Karpas-422 (cell line): ENCODE data around the gene FOXA1. TPM values are rescaled to one million over a fixed set of nuclear protein-coding genes. Genes with fewer than 3 reads are reported as not detected.

Source experiments
- DNase-seq: peaks from one replicate; pipeline ENCODE4 v3.0.0-alpha.2; 2015
- H2AFZ ChIP-seq: fragments of 200-600 bp; sonication (generic); 2 replicates; pipeline ENCODE4 v1.6.1; 2014; ENCODE audit warnings: antibody characterized with exemption, low read length, mixed read lengths
- H3K27ac ChIP-seq: fragments of 200-600 bp; sonication (generic); 2 replicates; pipeline ENCODE4 v1.5.1; 2014; ENCODE audit warnings: mild to moderate bottlenecking, low read length, moderate library complexity
- H3K27me3 ChIP-seq: fragments of 200-600 bp; sonication (generic); 2 replicates; pipeline ENCODE4 v1.6.1; 2014; ENCODE audit warnings: low read length, mixed read lengths
- H3K36me3 ChIP-seq: fragments of 200-600 bp; sonication (generic); 2 replicates; pipeline ENCODE4 v1.6.1; 2014; ENCODE audit warnings: low read length, mixed read lengths; ENCODE audit not compliant: insufficient read depth
- H3K4me1 ChIP-seq: fragments of 200-600 bp; sonication (generic); 2 replicates; pipeline ENCODE4 v1.6.1; 2014; ENCODE audit warnings: mild to moderate bottlenecking, low read length, mixed read lengths
- H3K4me2 ChIP-seq: fragments of 200-600 bp; sonication (generic); 2 replicates; pipeline ENCODE4 v1.6.1; 2014; ENCODE audit warnings: low read length, low read depth, mild to moderate bottlenecking; ENCODE audit not compliant: poor library complexity, severe bottlenecking
- H3K4me3 ChIP-seq: fragments of 200-600 bp; sonication (generic); 2 replicates; pipeline ENCODE4 v1.5.1; 2014; ENCODE audit warnings: mild to moderate bottlenecking, antibody characterized with exemption, low read length, mixed read lengths
- H3K79me2 ChIP-seq: fragments of 200-600 bp; sonication (generic); 2 replicates; pipeline ENCODE4 v1.6.1; 2014; ENCODE audit warnings: mild to moderate bottlenecking, low read length, mixed read lengths
- H3K9ac ChIP-seq: fragments of 200-600 bp; sonication (generic); 2 replicates; pipeline ENCODE4 v1.6.0; 2014; ENCODE audit warnings: low read length
- H3K9me2 ChIP-seq: fragments of 200-600 bp; sonication (generic), shearing (Covaris generic); replicated peaks from 2 replicates; pipeline ENCODE4 v1.6.0; 2014; ENCODE audit warnings: mild to moderate bottlenecking, low read length, moderate library complexity; ENCODE audit not compliant: insufficient read depth
- H3K9me3 ChIP-seq: fragments of 300-700, 200-600 bp; sonication (generic); 2 replicates; pipeline ENCODE4 v1.6.1; 2014; ENCODE audit warnings: low read length, mixed read lengths
- H4K20me1 ChIP-seq: fragments of 200-600 bp; sonication (generic); 2 replicates; pipeline ENCODE4 v1.6.1; 2014; ENCODE audit warnings: mild to moderate bottlenecking, antibody characterized with exemption, low read length, low read depth; ENCODE audit not compliant: insufficient read depth
- total RNA-seq: library from RNA; depleted of rRNA; stranded (reverse); fragments of >200 nt; shearing (Covaris generic); gene quantifications from 2 replicates; pipeline ENCODE4 v1.2.3, GENCODE V29; 2014; ENCODE audit warnings: low replicate concordance

The FOXA1 gene
- total RNA-seq, 1 experiment from 2014 or later, result not detected

DNA sequence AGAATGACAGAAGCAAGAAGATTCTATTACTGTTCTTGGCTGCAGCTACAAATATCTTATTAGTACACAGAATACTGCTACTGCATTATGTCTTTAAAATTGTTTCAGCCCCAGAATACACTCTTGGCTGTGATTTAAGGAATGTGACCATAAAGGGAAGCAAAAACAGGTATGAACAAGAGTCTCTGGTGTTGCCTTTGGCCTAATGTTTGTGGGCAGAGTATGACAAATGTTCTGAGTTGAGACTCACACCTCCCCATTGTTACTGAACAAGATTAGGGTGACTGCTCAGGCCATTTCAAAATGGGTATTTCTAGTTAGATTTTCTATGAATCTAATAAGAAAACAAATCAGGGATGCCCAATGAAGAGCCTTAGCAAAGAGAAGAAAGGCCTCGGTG, 28.9 kb upstream of the FOXA1 start:
- Histone ChIP-seq H3K4me1 (peaks cover 6% of the 10 kb centered on the region), H2AFZ (no peak overlapping the region), H4K20me1 (no peaks in the 10 kb centered on the region), H3K27me3 (no peaks in the 10 kb centered on the region), H3K79me2 (no peaks in the 10 kb centered on the region), H3K36me3 (no peaks in the 10 kb centered on the region), H3K9ac (no peak overlapping the region), H3K4me3 (no peak overlapping the region), H3K27ac (no peak overlapping the region), H3K4me2 (no peak overlapping the region), H3K9me2 (no peaks in the 10 kb centered on the region; the same call in 1 of the 2 replicates), H3K9me3 (no peaks in the 10 kb centered on the region)
- DNase-seq, result no peak

GRCh38 chr14:37623426-37623951, 28.4 kb upstream of the FOXA1 start:
- no peak for DNase-seq
- Histone ChIP-seq H3K4me1 (peaks cover 6% of the 10 kb centered on the region), H3K27ac (no peak overlapping the region), H3K36me3 (no peaks in the 10 kb centered on the region; the same call in 1 of the 2 replicates), H3K79me2 (no peaks in the 10 kb centered on the region), H3K9me3 (no peaks in the 10 kb centered on the region), H2AFZ (no peak overlapping the region), H3K4me2 (no peak overlapping the region), H4K20me1 (no peaks in the 10 kb centered on the region), H3K27me3 (no peaks in the 10 kb centered on the region), H3K9me2 (no peaks in the 10 kb centered on the region; the same call in 1 of the 2 replicates), H3K4me3 (no peak overlapping the region), H3K9ac (no peak overlapping the region)

- Histone ChIP-seq H4K20me1 (no peaks in the 10 kb centered on the region), H3K9me3 (no peaks in the 10 kb centered on the region), H3K36me3 (no peaks in the 10 kb centered on the region; the same call in 1 of the 2 replicates), H3K4me1 (peaks cover 6% of the 10 kb centered on the region), H2AFZ (no peak overlapping the region), H3K79me2 (no peaks in the 10 kb centered on the region), H3K9ac (no peak overlapping the region), H3K9me2 (no peaks in the 10 kb centered on the region; the same call in 1 of the 2 replicates), H3K4me2 (no peak overlapping the region), H3K4me3 (no peak overlapping the region), H3K27me3 (no peaks in the 10 kb centered on the region), H3K27ac (no peak overlapping the region)
- DNase-seq, result no peak
Observed at GRCh38 chr14:37622231-37622923, 27.3 kb upstream of the FOXA1 start.

DNA sequence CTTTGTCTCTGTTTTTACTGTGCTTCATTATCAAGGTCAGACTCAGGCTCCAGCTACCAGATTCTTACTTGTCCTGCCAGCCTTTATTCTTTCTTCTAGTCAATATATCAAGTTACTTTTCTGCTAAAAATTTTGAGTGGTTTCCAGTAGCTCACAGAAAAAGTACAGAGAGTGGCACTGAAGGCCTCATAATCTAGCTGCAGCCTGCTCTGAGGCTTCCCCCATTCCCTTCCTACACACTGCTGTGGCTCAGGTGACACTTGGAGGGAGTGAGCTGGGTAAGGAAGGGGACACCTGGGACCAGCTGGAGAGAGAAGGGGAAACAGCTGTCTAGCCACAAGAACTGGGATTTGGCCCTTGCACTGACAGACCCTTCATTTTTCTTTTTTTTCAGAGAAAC, 25.8 kb upstream of the FOXA1 start:
- Histone ChIP-seq H3K9ac (no peak overlapping the region), H3K9me2 (no peaks in the 10 kb centered on the region; the same call in 1 of the 2 replicates), H3K27me3 (no peaks in the 10 kb centered on the region), H3K4me2 (no peak overlapping the region), H3K36me3 (no peaks in the 10 kb centered on the region; the same call in 1 of the 2 replicates), H3K9me3 (peaks cover 6% of the 10 kb centered on the region), H2AFZ (0 out of 2 replicates have a peak overlapping the region, but pooled peaks have one; percentile 47), H3K79me2 (no peaks in the 10 kb centered on the region), H3K27ac (no peak overlapping the region), H4K20me1 (no peaks in the 10 kb centered on the region), H3K4me3 (no peak overlapping the region), H3K4me1 (peaks cover 6% of the 10 kb centered on the region)
- DNase-seq, result no peak

DNA sequence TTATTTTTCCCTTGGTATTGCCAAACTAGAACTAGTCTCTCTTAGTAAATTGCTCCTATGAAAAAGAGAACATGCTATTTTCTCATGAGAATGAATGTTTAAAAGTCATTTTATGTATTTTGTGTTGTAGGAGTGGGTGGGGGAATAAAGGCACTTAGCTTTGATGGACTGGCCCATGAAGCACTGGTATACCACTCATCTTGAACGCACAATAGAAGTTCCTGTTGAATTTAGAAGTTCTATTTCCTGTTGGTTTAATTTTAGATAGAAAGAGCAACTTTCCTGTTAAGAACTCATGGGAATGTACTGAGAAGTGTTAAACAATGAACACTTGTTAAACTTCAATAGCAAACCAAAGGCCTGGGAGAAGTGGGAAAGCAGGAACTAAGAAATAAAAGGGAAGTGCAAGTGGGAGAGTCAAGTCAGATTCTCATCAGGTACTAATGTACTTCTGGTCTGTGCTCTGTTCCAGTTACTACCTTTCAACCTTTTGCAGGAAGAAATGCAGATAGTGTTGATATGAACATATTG, 23.5 kb upstream of the FOXA1 start:
- H2AFZ ChIP-seq, result no peak overlapping the region
- H3K4me3 ChIP-seq, result no peak overlapping the region
- peaks cover 22% of the 10 kb centered on the region for H3K9me3 ChIP-seq
- no peaks in the 10 kb centered on the region; the same call in 1 of the 2 replicates for H3K36me3 ChIP-seq
- no peak overlapping the region for H3K4me2 ChIP-seq
- H3K27ac ChIP-seq, result no peak overlapping the region
- no peaks in the 10 kb centered on the region for H3K27me3 ChIP-seq
- no peaks in the 10 kb centered on the region for H3K79me2 ChIP-seq
- H4K20me1 ChIP-seq, result no peaks in the 10 kb centered on the region
- no peaks in the 10 kb centered on the region; the same call in 1 of the 2 replicates for H3K9me2 ChIP-seq
- no peak overlapping the region for H3K9ac ChIP-seq
- DNase-seq, result no peak
- peaks cover 6% of the 10 kb centered on the region for H3K4me1 ChIP-seq

GRCh38 chr14:37617864-37618365, 22.9 kb upstream of the FOXA1 start:
- H3K9me2 ChIP-seq, result no peaks in the 10 kb centered on the region; the same call in 1 of the 2 replicates
- no peak overlapping the region for H2AFZ ChIP-seq
- no peak overlapping the region for H3K9ac ChIP-seq
- H3K36me3 ChIP-seq, result no peaks in the 10 kb centered on the region; the same call in 1 of the 2 replicates
- no peak overlapping the region for H3K27ac ChIP-seq
- no peaks in the 10 kb centered on the region for H3K27me3 ChIP-seq
- DNase-seq, result no peak
- H4K20me1 ChIP-seq, result no peaks in the 10 kb centered on the region
- H3K4me3 ChIP-seq, result no peak overlapping the region
- H3K4me2 ChIP-seq, result no peak overlapping the region
- peaks cover 24% of the 10 kb centered on the region for H3K9me3 ChIP-seq
- H3K79me2 ChIP-seq, result no peaks in the 10 kb centered on the region
- H3K4me1 ChIP-seq, result peaks cover 6% of the 10 kb centered on the region

DNA sequence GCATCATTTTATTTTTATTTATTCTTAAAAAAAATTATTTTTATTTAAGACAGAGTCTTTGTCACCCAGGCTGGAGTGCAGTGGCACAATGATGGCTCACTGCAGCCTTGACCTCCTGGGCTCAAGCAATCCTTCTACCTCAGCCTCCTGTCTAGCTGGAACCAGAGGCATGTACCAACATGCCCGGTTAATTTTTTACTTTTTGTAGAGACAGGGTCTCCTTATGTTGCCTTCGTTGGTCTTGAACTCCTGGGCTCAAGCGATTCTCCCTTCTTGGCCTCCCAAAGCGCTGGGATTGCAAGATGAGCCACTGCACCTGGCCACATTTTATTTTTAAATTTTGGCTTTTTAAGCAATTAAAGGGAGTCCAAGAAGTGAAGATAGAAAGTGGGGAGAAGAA, 21.8 kb upstream of the FOXA1 start:
- Histone ChIP-seq H3K9ac (no peak overlapping the region), H3K4me3 (no peak overlapping the region), H3K9me3 (peaks cover 29% of the 10 kb centered on the region), H4K20me1 (no peaks in the 10 kb centered on the region), H3K4me2 (no peak overlapping the region), H3K4me1 (peaks cover 6% of the 10 kb centered on the region), H3K27me3 (no peaks in the 10 kb centered on the region), H3K9me2 (no peaks in the 10 kb centered on the region; the same call in 1 of the 2 replicates), H3K36me3 (no peaks in the 10 kb centered on the region; the same call in 1 of the 2 replicates), H3K79me2 (no peaks in the 10 kb centered on the region), H2AFZ (no peak overlapping the region), H3K27ac (no peak overlapping the region)
- no peak for DNase-seq

- no peaks in the 10 kb centered on the region for H3K27me3 ChIP-seq
- H4K20me1 ChIP-seq, result no peaks in the 10 kb centered on the region
- DNase-seq, result no peak
- H3K36me3 ChIP-seq, result no peaks in the 10 kb centered on the region; the same call in 1 of the 2 replicates
- no peaks in the 10 kb centered on the region; the same call in 1 of the 2 replicates for H3K9me2 ChIP-seq
- H3K9ac ChIP-seq, result no peak overlapping the region
- H3K27ac ChIP-seq, result no peak overlapping the region
- peaks cover 29% of the 10 kb centered on the region for H3K9me3 ChIP-seq
- no peaks in the 10 kb centered on the region for H3K79me2 ChIP-seq
- H3K4me3 ChIP-seq, result no peak overlapping the region
- no peak overlapping the region for H2AFZ ChIP-seq
- no peaks in the 10 kb centered on the region for H3K4me1 ChIP-seq
- no peak overlapping the region for H3K4me2 ChIP-seq
Observed at GRCh38 chr14:37615582-37616289, 20.7 kb upstream of the FOXA1 start.
